K562 treated with DMSO at 1 percent for 24 hours (cell line): ENCODE results near the gene SUSD2. TPM values are rescaled to one million over a fixed set of nuclear protein-coding genes. Genes with fewer than 3 reads are reported as not detected.

Experiments used
- total RNA-seq: library from RNA; unstranded; fragments of 300-600 nt; gene quantifications from 2 replicates; pipeline ENCODE4 v1.2.3, GENCODE V29; 2022; ENCODE audit warnings: low read depth; ENCODE audit not compliant: insufficient read depth

SUSD2 gene, protein sequence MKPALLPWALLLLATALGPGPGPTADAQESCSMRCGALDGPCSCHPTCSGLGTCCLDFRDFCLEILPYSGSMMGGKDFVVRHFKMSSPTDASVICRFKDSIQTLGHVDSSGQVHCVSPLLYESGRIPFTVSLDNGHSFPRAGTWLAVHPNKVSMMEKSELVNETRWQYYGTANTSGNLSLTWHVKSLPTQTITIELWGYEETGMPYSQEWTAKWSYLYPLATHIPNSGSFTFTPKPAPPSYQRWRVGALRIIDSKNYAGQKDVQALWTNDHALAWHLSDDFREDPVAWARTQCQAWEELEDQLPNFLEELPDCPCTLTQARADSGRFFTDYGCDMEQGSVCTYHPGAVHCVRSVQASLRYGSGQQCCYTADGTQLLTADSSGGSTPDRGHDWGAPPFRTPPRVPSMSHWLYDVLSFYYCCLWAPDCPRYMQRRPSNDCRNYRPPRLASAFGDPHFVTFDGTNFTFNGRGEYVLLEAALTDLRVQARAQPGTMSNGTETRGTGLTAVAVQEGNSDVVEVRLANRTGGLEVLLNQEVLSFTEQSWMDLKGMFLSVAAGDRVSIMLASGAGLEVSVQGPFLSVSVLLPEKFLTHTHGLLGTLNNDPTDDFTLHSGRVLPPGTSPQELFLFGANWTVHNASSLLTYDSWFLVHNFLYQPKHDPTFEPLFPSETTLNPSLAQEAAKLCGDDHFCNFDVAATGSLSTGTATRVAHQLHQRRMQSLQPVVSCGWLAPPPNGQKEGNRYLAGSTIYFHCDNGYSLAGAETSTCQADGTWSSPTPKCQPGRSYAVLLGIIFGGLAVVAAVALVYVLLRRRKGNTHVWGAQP
- 0.27 and 0.52 TPM in 2 replicates for total RNA-seq

DNA sequence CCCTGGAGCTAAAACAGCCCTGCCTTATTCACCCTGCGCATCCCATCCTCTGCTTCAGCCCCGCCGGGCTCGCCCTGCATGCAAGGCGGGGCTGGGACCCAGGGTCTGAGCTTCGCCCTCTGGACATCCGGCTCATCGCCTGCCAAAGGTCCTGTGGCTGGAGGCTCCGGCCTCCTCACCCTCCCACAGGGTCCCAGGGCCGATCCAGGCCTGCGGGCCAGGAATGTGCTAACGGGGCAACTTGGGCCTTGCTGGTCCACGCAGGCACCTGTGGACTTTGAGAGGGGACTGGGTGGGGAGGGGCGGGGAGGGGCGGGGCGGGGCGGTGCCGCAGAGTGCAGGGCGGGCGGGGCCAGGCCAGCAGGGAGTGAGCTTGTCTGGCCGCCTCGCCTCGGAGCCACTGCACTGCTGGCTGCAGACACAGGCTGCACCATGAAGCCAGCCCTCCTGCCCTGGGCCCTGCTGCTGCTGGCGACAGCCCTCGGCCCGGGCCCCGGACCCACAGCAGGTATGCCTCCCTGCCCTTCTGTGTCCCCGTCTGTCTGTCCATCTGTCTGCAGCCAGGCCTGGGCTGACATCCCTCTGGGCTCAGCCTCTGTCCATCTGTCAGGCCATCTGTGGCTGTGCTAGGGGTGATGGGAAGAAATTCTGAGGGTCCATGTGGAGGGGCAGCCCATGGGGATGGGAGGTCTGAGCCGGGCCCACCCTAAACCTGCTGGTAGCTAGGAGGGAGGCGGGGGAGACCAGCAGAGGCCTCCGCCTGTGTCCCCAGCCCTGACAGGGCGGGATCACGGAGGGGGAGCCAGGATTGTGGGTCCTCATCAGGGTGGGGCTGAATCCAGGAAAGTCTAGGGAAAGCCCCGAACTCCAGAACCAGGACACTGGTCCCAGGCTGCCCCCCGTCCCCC lies at the start of gene SUSD2:
SUSD2 (plus strand) TSS at position 400 of the 908 bp plus-strand sequence; CDS start at position 433, 33 bp downstream.

Other genes starting within 250 kb of the SUSD2 start
- not detected in 2 replicates for gene GSTT2B, start 220.3 kb upstream of the SUSD2 start, total RNA-seq
- gene DDTL, start 214.6 kb upstream of the SUSD2 start, total RNA-seq: 0.65 and 1.3 TPM in 2 replicates
- gene DDT, start 207.0 kb upstream of the SUSD2 start, total RNA-seq: 82.3 and 114 TPM in 2 replicates
- not detected in 2 replicates for gene GSTT2, start 201.4 kb upstream of the SUSD2 start, total RNA-seq
- not detected in 2 replicates for gene GSTT4, start 176.0 kb upstream of the SUSD2 start, total RNA-seq
- gene CABIN1, start 170.2 kb upstream of the SUSD2 start, total RNA-seq: 55.3 and 57.4 TPM in 2 replicates
- gene GGT5, start 63.6 kb downstream of the SUSD2 start, total RNA-seq: 0.20 TPM in 1 of 2 replicates, not detected in the other
- gene SPECC1L, start 89.3 kb downstream of the SUSD2 start, total RNA-seq: 20.2 and 20.7 TPM in 2 replicates
- 2.2 and 2.4 TPM in 2 replicates for gene ADORA2A, start 246.1 kb downstream of the SUSD2 start, total RNA-seq